CD4-positive, alpha-beta T cell treated with Interferon alpha-2 for 1 hour (primary cell): Measurements from ENCODE around the gene CAMKV.

ENCODE experiments used
- DNase-seq, 2 donors: peaks; one replicate each; pipeline ENCODE4 v3.0.0-alpha.2; 2020 to 2022

The CAMKV gene

DNA sequence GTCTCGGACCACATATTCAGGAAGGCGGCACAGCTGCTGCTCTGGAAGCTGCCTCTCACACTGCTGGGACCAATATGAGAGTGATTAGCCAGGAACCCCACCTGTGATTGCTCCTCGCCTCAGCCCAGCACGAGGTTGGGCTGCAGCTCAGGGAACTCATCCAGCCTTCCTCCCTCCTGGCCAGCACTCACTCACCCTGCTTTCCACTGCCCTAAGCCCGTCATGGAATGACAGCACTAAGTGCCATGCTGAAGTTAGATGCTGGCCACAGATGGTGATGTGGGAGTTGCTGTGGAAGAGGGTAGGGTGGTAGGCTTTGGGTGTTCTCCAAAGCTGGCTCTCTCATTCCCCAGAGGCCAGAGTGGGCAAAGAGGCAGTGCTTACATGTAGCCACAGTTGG is 26.6 kb upstream of the CAMKV start:
- no peak for DNase-seq

DNA sequence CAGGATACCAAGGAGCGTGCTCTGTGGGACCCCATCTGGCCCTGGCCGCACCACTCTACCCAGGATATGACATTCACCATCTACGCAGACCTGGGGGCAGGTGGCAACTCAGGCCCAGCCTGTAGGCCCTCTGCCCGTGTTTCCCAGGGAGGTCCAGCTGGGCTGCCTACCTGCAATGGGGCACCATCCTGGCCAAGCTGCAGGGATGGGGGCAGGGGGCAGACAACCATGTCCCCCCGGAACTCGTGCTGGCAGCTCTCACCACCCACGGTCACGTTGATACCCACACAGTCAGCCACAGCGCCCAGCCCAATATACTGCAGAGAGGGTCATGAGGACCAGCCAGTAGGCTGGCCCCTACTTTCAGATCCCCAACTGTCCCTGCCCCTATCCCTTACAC is 26.1 kb upstream of the CAMKV start:
- no peak for DNase-seq

GRCh38 chr3:49889296-49889695 is 19.6 kb upstream of the CAMKV start:
- DNase-seq: no peak

- no peak for DNase-seq
Measured at GRCh38 chr3:49886922-49887265, 17.2 kb upstream of the CAMKV start.

DNA sequence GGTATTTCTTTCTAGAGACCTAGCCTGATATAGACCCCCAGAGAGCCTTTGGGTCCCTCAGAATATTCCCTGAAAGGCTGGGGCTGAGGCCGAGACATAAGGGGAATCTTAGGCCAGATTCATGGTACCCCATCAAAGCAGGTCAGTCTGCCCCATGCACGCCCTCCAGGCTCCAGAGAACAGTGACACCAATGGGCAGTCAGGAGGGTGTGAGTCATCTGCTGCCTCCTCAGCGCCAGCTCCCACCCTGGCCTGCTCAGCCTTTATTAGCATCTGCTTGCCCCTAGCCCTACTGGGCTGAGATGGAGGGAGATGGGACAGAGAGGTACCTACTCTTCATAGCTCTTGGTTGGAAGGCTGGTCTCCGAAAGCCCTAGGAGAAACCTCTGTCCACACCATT is 14.3 kb upstream of the CAMKV start:
- no peak for DNase-seq

DNA sequence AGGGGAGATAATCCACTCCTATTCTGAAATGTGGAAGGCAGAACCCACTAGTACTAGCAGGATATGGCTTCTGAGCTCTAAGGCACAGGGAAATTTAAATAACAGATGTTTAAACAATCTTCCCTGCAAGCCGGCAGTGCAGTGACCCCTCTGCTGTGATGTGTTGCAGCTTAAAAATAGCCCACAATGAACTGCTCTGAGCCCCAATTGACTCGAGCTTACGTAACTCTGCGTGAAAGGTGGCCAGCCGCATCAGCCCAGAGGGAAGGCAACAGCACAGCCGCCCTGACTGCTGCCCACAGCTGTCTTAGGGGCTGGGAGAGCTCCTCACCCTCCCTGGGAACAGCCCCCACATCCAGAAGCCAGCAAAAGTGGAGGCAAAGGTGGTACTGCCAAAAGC is 12.5 kb upstream of the CAMKV start:
- no peak for DNase-seq

DNA sequence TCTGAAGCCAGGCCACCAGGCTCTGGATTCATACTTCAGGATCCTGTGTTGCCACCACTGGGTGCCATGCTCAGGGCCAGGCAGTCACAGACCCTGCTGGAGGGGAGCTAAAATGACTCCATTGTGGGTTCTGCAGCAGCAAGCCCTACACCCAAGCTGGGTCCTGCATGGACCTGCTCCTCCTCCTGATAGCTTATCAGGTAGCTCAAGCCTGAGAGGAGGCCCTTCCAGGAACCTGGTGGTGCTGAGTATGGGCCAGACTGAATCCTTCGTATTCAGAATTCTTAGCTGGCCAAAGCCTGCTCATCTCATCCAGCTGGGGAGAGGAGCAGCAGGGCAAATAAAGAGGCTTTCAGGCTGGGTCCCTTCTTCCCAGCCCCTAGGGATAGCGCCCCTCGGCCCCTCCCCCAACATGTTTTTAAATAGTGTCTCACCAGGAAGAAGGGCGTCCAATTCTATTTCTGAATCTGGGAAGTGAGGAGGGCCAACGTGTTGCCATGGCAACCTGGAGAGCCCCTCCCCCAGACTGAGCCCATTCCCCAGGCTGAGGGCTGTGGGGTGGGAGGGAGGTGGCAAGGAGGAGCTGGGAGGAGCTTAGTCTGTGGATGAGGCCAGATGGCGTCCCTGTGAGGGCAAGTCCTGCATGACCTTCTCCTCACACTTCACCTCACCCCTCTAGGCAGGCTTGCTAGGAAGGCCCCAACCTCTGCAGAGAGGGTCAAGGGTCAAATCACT is 11.0 kb upstream of the CAMKV start:
- no peak for DNase-seq

- no peak for DNase-seq
Measured at GRCh38 chr3:49879721-49880120, 10.0 kb upstream of the CAMKV start.

- DNase-seq: no peak
Measured at GRCh38 chr3:49878686-49879085, 9.0 kb upstream of the CAMKV start.

DNA sequence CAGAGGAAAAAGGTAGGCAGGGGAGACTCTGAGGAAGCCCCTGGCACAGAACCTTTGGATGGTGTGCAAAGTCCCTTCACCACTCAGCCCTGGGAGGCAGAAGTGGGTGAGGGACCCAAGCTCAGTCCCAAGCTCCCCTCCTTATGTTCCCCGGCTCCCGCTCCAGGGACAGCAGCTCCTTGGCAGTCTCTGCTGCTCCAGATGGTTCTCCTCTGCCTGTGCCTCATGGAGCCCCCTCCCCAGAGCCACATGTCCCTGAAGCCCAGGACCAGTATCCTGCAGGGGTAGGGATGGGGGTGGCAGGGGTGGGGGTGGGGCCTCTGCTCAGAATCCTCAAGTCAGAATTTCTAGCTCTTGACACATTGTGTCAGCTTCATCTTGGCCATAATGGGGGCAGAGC is 8.0 kb upstream of the CAMKV start:
- no peak for DNase-seq

DNA sequence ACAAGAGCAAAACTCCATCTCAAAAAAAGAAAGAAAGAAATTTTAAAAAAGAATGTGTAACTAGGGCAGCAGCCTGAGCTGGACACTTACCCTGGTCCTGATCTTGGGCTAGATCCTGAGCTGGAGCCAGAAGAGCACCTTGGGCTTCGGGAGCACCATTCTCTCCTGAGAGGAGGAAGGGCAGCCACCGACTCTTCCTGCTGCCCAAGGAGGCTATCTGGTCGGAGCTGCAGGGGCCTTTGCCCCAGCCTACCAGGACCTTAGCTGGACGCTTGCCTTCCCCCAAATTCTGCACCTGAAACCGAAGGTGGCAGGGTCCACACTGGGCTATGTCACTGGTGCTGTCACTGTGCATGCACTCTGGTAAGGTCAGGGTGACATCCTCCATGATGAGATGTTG is 6.9 kb upstream of the CAMKV start:
- DNase-seq: no peak

DNA sequence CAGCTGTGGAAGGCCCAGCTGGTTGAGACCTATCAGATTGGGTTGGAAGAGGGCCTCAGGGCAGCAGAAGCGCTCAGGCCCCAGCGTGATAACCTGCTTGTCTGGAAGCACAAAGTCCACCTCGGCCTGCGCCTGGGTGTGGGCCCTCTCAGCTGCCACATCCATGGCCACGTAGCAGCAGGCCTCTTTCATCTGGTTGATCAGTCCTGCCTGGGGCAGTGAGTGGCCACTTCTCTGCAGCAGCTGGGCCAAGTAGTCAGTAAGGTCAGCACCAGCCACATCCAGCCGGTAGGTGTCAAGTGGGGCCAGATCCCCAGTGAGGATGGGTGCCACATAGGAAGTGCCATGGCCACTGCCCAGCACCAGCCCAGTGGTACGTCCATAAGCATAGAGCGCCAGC is 3.9 kb upstream of the CAMKV start:
- no peak for DNase-seq

- DNase-seq: peak; percentile 24
Measured at GRCh38 chr3:49872801-49873281, 3.1 kb upstream of the CAMKV start.

DNA sequence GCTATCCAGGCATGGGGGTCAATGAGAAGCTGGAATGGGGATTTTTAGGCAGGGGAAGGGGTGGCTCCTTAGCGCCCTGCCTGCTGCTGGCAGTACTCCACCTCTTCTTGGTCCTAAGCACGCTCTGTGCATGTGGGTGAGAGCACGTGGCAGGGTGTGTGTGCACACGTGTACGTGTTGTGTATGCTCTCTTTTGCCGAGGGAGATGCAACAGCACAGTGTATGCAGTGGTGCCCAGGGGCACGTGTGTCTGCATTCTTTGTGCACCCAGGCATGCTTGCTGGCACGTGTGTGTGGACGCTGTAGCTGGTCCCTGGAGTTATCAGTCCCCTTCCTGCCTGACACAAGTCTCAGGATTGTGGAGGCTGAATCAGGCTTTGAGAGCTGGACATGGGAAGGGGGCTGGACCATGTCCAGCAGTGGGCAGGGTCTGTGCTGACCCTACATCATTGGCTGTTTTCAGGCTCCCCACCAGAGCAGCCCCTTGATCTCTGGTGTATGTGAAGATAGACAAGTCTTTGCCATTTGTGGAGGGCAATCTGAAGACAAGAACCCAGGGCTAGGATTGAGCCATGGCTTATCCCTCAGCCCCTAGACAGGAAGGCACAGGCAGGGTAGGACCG is 1.9 kb upstream of the CAMKV start:
- DNase-seq: no peak

DNA sequence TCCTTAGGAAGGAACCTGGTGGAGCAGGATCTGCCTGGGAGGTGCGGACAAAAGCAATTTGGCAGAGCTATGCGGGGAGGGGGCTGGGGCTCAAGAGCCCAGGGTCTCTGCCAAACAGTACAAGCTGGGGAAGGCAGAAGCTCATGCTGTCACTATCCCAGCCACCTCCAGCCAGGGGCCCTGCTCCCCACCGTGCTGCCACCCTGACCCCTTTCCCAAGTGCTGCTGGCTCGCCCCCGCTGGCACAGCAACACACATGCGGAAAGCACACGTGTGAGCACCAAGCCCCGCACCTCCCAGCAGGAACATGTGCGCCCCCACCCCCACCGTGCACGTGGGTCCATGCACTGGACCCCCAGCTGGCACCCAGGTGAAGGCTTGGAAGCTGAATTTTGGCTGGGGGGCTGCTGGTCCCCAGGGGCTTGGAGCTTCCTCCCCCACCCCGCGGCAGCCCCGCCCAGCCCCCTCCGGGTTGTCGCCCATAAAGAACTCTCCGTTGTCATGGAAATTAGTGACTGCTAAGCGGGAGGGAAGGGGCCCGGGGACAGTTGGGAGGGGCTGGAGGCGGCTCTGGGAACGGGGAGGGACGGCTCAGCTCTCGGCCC is 742 bp downstream of the CAMKV start:
- DNase-seq: no peak

GRCh38 chr3:49867871-49868321 is 1.8 kb downstream of the CAMKV start:
- peak in 1 of 2 donors; percentile 19 for DNase-seq

- no peak for DNase-seq
Measured at GRCh38 chr3:49867400-49867799, 2.3 kb downstream of the CAMKV start.

DNA sequence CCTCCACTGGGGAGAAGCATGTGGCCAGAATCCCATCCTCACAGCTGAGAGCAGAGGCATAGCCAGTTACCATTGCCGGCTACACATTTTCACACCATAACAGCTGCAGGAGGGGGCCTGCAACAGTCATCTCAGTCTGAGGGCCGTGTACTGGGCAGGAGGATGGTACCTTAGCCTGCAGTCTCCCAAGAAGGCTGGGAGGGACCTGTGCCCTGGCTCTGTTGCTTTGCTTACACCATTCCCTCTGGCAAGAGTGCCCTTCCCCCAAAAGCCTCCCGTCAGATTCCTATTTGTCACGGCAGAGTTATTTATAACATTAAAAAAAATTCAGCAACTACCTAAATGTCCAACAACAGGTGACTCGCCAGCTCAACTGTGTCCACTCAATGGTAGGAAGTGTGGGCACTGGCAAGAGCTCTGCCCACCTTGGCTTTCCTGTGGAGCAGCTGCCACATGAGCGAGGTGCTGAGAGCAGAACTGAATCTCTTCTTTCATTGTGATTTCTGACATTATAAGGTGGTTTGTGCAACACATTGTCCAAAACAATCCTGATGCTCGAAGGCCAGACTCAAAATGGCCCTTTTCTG is 4.4 kb downstream of the CAMKV start:
- no peak for DNase-seq

DNA sequence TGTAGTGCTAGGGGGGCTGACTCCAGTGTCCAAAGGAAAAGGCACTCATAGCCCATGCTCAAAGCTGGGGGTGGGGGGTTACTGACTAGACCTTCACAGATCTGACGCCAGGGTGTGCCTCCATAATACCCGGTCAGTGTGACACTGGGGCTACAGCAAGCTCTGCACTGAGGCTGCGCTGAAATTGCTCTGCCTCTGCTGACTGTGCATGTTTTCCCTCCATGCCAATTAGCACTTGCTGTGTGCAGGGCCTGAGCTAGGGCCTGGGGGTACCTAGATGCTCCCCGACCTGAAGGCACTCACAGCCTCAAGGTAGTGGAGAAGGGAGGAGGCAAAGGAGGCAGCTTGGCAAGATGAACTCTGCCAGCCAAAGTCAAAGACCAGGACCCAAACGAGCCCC is 5.2 kb downstream of the CAMKV start:
- no peak for DNase-seq

DNA sequence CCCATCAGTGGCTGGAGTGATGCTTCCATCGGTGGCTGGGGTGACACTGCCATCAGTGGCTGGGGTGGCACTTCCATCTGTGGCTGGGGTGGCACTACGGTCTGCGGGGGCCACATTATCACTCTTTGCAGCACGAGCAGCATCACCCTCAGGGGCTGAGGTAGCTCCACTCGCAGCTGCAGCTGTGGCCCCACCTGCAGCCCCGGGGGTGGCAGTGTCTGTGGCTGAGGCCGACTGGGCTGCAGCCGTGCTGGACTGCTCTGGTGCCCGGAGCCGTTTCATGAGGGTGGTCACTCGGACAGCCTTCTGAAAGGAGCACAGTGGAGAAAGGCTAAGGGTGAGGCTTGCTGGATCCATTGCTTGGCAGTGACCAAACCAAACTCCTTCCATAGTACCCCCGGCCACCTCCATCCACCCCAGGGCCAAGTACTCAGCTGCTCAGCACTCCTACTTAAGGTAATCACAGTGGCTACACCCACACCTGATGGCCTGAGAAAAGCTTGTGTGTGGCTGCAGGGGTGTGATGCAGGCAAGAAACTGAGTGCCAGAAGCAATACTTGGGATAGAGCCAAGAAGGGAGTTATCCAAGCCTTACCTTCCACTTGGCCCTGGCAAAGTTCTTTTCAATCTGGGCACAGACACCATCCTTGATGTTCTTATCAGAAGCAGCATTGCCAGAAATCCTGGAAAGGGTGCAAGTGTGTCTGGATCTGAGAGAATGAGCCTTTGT is 10.0 kb downstream of the CAMKV start:
- no peak for DNase-seq

- peak; percentile 93 to 96 for DNase-seq
Measured at GRCh38 chr3:49856181-49857005, 13.3 kb downstream of the CAMKV start, which contains the start of gene TRAIP. TRAIP (minus strand) TSS chr3:49856564; CDS start chr3:49856453, 111 bp downstream.

GRCh38 chr3:49855662-49856061 is 14.0 kb downstream of the CAMKV start:
- DNase-seq: no peak
